Measurements from ENCODE around the gene HIPK3. TPM values are rescaled to one million over a fixed set of nuclear protein-coding genes. Genes with fewer than 3 reads are reported as not detected.

Gene HIPK3
- total and polyA plus RNA-seq, 2 donors (not counting 3 experiments of a cell fraction or from before 2014, with no cell fraction given): 13.3 to 36.1 TPM

GRCh38 chr11:33211153-33211552 lies 46.0 kb upstream of the HIPK3 start:
- no peak overlapping the region for H2AFZ ChIP-seq (ENCODE audit: low read depth, low read length)
- no peaks in the 10 kb centered on the region for H3K79me2 ChIP-seq (ENCODE audit: control insufficient read depth, insufficient read depth, low read length)
- H3K27ac ChIP-seq (ENCODE audit: insufficient read depth, low read depth, low read length): no peak overlapping the region
- no peaks in the 10 kb centered on the region for H3K9me1 ChIP-seq (replicated peaks; ENCODE audit: control insufficient read depth, extremely low read depth, insufficient read depth, low read length)
- no peaks in the 10 kb centered on the region for H3K4me1 ChIP-seq (ENCODE audit: control insufficient read depth, extremely low read depth, insufficient read depth, low read length)
- H3K9me3 ChIP-seq (replicated peaks; ENCODE audit: control insufficient read depth, insufficient read depth, low read length): no peaks in the 10 kb centered on the region
- ChIA-PET POLR2A (no interaction called here), CTCF (interaction anchor here (0.7 kb wide), 1 partner anchor 115 kb away, joined by 3 read pairs; no protein-coding TSS in a partner anchor)
- H3K27me3 ChIP-seq (ENCODE audit: control insufficient read depth in 2 of 2, insufficient read depth in 2 of 2, low read length in 2 of 2): no peaks in the 10 kb centered on the region
- intact Hi-C loops (cut with micrococcal nuclease) (no loop called here), dilution Hi-C loops (cut with MboI; ENCODE audit: extremely low pct_ligation_motif_present, low sequenced_read_pairs) (no loop called here)
- H3K4me2 ChIP-seq (ENCODE audit: insufficient read depth, low read length): no peak overlapping the region
- H4K20me1 ChIP-seq (replicated peaks; ENCODE audit: control insufficient read depth, extremely low read depth, insufficient read depth, low read length): no peaks in the 10 kb centered on the region
- no peaks in the 10 kb centered on the region for H3K36me3 ChIP-seq (ENCODE audit: control insufficient read depth in 2 of 2, extremely low read depth in 1 of 2, insufficient read depth in 2 of 2, low read length in 2 of 2)
- DNase-seq (ENCODE audit: low read depth, low spot score): no peak
- TF ChIP-seq MAX (IDR thresholded peaks at IDR 0.05; ENCODE audit: insufficient read depth, insufficient read length) (no peak), GATA2 (IDR thresholded peaks at IDR 0.05; ENCODE audit: insufficient read depth, insufficient read length, low read depth, low read length) (no peak), CTCF (IDR thresholded peaks at IDR 0.05; ENCODE audit: extremely low read depth in 1 of 2, insufficient read depth in 1 of 2, low read depth in 1 of 2, low read length in 2 of 2) (no peak), FOS (IDR thresholded peaks at IDR 0.05; ENCODE audit: borderline replicate concordance, insufficient read depth, low read length) (no peak), EZH2 (IDR thresholded peaks at IDR 0.05; ENCODE audit: borderline replicate concordance, low read depth, low read length, severe bottlenecking) (no peak), MYC (IDR thresholded peaks at IDR 0.05; ENCODE audit: low read depth, low read length) (no peak), POLR2AphosphoS5 (IDR thresholded peaks at IDR 0.05; ENCODE audit: insufficient read depth, low read depth, low read length) (no peak), POLR2A (IDR thresholded peaks at IDR 0.05; ENCODE audit: low read depth, low read length) (no peak), JUN (IDR thresholded peaks at IDR 0.05; ENCODE audit: borderline replicate concordance, insufficient read depth, insufficient read length, low read depth) (no peak)
- FAIRE-seq: no peak
- no TSS peak for BruUV-seq (replicated peaks)
- no peak overlapping the region for H3K9ac ChIP-seq (replicated peaks; ENCODE audit: extremely low read depth, insufficient read depth, low read length)
- no peak overlapping the region for H3K4me3 ChIP-seq (replicated peaks in 1 of 3; ENCODE audit: insufficient read depth in 1 of 3, low read depth in 1 of 3, low read length in 3 of 3)
